Measurements from ENCODE around the gene TRAK2.
"Not testable (repeated sequence)": the region's sequence is repeated elsewhere in the genome, so short reads cannot be mapped to it uniquely, and the experiment has no call there.

Gene TRAK2

DNA sequence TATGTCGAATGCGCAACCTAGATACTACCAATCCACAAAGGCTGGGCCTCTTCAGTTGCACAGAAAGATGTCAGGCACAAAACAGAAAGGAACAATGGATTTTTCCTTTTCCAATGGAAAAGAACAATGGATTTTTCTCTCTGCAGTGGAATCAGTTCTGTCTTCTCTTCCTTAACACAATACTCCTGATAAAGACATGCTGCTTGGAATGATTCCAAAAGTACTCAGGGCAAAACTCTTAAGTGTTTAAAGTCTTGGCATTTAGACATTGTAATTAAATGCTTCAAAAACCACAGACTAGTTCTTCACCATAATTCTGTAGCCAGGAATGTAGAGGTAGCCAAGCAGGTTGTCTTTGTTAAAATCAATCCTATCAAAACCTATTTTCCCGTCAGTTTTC, 47.4 kb downstream of the TRAK2 start:
- Histone ChIP-seq H3K36me3 (peaks cover 11% of the 10 kb centered on the region; the same call in 1 of the 2 replicates), H3K4me3 (no peak overlapping the region), H3K27me3 (no peaks in the 10 kb centered on the region), H3K4me1 (no peaks in the 10 kb centered on the region), H3K9me3 (no peaks in the 10 kb centered on the region), H3K9ac (no peak overlapping the region), H3K4me2 (no peak overlapping the region), H3K27ac (no peak overlapping the region), H4K20me1 (no peaks in the 10 kb centered on the region)
- no peak for TF ChIP-seq Cebpa-rat (IDR thresholded peaks at IDR 0.05)

DNA sequence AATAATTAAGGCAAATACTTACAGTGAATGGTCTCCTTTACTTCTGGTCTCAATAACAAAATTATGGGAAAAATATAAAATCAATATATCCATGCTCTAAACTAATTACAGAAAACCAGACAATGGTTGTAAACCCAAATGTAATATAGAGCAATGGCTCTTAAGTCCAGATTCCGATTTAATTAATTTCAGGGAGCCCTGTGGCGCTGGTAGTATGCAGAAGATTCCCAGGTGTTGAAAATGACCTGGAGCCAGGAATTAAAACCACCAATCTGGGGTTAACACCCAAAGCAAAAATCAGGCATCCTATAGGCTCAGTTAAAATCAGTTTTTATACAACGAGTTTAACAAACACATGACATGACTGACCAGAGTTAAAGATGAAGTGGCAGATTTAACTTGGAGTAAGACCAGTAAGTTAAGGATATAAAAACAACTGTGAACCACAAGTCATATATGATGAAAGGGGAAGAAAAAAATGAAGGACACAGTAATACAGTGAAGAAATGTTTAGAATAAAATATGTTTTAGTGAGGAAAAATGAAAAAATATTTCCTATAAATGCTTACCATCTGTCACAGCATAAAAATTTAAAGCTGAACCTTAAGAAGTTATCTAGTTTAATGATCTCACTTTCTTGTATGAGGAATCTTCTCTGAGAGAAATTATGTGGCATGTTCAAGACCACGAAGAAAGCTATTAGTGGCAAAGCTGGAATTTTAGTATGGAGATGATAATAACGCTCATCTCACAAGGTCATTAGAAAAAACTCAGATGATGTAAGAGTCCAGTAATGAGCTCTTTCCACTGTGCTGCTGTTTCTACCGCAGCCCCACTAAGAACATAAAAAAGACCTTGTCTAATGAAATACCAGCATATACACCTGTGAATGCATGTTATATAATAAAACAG, 48.4 kb downstream of the TRAK2 start:
- no peak overlapping the region for H3K9ac ChIP-seq
- H3K27ac ChIP-seq, result no peak overlapping the region
- H3K4me2 ChIP-seq, result no peak overlapping the region
- H3K36me3 ChIP-seq, result peaks cover 15% of the 10 kb centered on the region
- H3K4me1 ChIP-seq, result no peaks in the 10 kb centered on the region
- no peaks in the 10 kb centered on the region for H4K20me1 ChIP-seq
- no peak overlapping the region for H3K4me3 ChIP-seq
- no peak for TF ChIP-seq Cebpa-rat (IDR thresholded peaks at IDR 0.05)
- no peaks in the 10 kb centered on the region for H3K27me3 ChIP-seq
- no peaks in the 10 kb centered on the region for H3K9me3 ChIP-seq

DNA sequence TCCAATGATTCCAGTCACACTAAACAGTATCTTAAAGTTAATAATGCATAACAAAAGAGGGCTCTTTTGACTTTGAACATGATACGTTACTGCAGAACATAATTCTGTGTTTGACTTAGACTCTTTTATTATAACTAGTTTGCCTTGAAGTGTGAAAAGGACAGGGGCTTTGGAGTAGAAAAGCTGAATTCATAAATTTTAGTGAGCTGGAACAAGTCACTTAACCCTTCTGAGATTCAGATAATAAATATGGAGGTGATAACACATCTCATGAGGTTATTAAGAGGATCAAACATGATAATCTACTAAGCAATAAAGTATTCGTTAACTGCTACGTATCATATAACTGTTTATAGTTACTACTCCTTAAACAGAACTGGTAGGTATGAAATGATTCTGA, 49.4 kb downstream of the TRAK2 start:
- no peaks in the 10 kb centered on the region for H3K4me1 ChIP-seq
- no peak overlapping the region for H3K4me2 ChIP-seq
- no peak overlapping the region for H3K9ac ChIP-seq
- H3K36me3 ChIP-seq, result peaks cover 26% of the 10 kb centered on the region
- H3K27me3 ChIP-seq, result no peaks in the 10 kb centered on the region
- no peak overlapping the region for H3K27ac ChIP-seq
- no peaks in the 10 kb centered on the region for H4K20me1 ChIP-seq
- no peak for TF ChIP-seq Cebpa-rat (IDR thresholded peaks at IDR 0.05)
- H3K4me3 ChIP-seq, result no peak overlapping the region
- H3K9me3 ChIP-seq, result no peaks in the 10 kb centered on the region

DNA sequence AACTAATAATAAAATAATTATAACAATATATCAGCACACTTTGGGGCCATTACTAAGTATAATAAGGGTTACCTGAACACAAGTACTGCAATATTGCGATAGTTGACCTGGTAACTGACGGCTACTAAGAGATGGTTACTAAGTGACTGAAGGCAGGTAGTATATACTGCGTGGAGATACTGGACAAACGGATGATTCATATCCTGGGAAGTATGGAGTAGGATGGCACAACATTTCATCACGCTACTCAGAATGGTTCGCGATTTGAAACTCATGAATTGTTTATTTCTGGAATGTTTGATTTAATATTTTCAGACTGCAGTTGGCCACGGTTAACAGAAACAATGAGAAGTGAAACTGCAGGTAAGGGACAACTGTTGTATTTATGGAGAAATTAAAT, 54.7 kb downstream of the TRAK2 start:
- Histone ChIP-seq H3K36me3 (peaks cover 72% of the 10 kb centered on the region), H3K4me1 (no peaks in the 10 kb centered on the region), H3K4me3 (no peak overlapping the region), H3K9me3 (no peaks in the 10 kb centered on the region), H3K4me2 (no peak overlapping the region), H3K27ac (no peak overlapping the region), H3K27me3 (no peaks in the 10 kb centered on the region), H3K9ac (no peak overlapping the region), H4K20me1 (no peaks in the 10 kb centered on the region)
- TF ChIP-seq Cebpa-rat (IDR thresholded peaks at IDR 0.05), result no peak

DNA sequence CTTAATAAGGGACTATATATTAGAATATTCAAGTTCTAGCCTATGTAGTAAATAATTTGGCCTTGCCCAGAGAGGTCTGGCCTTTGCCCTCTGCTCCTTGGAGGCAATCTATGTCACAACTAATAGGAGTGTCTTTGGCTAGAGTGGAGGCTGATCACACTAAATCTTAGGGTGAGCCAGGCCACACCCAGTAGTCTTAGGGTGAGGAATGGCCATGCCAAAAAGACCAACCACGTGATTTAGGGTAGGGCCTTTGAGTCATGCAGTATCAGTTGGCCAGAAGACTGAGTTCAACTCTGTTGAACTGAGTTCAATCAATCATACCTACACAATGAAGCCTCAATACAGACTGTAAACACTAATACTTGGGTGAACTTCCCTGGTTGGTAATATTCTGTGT, 68.1 kb downstream of the TRAK2 start:
- Histone ChIP-seq H3K4me3 (no peak overlapping the region), H3K27ac (no peak overlapping the region), H3K4me1 (no peaks in the 10 kb centered on the region), H3K36me3 (peaks cover 53% of the 10 kb centered on the region), H3K4me2 (no peak overlapping the region), H3K27me3 (no peaks in the 10 kb centered on the region), H3K9ac (no peak overlapping the region), H3K9me3 (peaks cover 13% of the 10 kb centered on the region), H4K20me1 (no peaks in the 10 kb centered on the region)
- no peak for TF ChIP-seq Cebpa-rat (IDR thresholded peaks at IDR 0.05)

DNA sequence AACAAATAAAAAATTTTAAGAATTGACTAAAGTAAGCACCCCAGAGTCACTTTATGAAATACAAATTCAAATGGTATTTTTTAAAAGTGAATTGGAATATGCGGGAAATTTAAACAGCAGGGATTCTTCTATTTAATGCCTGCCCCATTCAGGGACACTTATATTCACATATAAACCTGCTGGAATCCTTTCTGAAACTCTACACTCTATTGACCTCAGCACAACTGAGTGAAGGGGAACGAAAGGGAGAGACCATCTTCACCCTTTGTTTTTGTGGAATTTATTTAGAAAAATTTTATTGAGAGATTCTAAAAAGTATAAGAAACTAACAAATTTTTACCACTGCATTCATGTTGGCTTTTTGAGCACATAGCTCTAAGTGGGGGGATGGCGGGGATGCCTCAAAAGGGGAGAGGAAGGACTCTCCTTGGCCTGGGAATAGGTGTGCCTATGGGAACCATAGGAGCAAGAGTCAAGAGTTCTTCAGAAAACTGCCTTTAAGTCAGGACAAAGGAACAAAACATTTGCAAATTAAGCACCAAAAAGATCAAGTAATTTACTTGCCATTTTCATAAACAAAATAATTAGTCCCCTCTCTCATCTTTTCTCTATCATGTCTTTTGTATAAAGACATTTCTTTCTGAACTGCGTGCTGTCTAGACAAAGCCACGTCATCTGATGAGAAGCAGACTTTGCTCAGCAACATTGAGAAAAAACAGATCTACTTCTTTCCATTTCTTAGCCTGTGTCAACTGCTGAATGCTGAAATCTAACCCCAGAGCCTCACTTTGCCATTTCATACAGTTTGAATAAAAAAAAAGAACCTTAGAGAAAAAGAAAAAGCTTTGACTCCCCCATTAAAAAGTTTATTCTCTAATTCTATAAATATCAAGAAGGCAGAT, 72.5 kb downstream of the TRAK2 start:
- Histone ChIP-seq H3K4me2 (no peak overlapping the region), H3K27ac (no peak overlapping the region), H3K9me3 (peaks cover 28% of the 10 kb centered on the region), H3K36me3 (peaks cover 32% of the 10 kb centered on the region), H3K27me3 (no peaks in the 10 kb centered on the region), H4K20me1 (no peaks in the 10 kb centered on the region), H3K4me1 (no peaks in the 10 kb centered on the region), H3K4me3 (no peak overlapping the region), H3K9ac (no peak overlapping the region)
- no peak for TF ChIP-seq Cebpa-rat (IDR thresholded peaks at IDR 0.05)

DNA sequence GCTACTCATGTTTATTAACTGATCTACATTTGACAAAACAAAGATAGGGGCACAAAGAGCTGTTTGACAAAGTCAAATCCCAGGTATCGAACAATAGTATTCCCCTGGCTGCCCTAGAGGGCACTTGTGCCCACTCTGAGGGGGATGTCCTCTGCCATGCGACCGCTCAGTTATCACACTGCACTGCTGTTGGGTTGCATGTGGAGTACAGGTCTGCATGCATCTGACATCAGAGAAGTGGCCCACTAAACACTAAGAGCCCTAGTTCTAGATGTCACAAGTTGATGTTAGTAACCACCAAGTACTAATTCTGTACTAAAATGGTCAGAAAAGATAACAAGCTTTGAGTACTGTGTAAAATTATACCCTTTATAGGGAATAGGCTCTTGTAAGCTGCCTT, 74.0 kb downstream of the TRAK2 start:
- Histone ChIP-seq H3K4me2 (no peak overlapping the region), H3K36me3 (peaks cover 23% of the 10 kb centered on the region), H4K20me1 (no peaks in the 10 kb centered on the region), H3K9me3 (peaks cover 28% of the 10 kb centered on the region), H3K9ac (no peak overlapping the region), H3K27ac (no peak overlapping the region), H3K27me3 (no peaks in the 10 kb centered on the region), H3K4me1 (no peaks in the 10 kb centered on the region), H3K4me3 (no peak overlapping the region)
- TF ChIP-seq Cebpa-rat (IDR thresholded peaks at IDR 0.05), result no peak

DNA sequence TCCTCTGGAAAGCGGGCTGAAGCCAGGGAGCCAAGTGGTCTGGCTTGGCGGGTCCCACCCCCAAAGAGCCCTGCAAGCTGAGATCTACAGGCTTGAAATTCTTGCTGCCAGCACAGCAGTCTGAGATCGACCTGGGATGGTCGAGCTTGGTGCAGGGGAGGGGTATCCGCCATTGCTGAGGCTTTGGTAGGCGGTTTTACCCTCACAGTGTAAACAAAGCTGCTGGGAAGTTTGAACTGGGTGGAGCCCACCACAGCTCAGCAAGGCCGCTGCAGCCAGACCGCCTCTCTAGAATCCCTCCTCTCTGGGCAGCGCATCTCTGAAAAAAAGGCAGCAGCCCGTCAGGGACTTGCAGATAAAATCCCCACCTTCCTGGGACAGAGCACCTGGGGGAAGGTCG, 81.5 kb downstream of the TRAK2 start:
- H3K9me3 ChIP-seq, result peaks cover 47% of the 10 kb centered on the region
- H3K27ac ChIP-seq, result no peak overlapping the region
- no peak overlapping the region for H3K4me2 ChIP-seq
- no peak overlapping the region for H3K9ac ChIP-seq
- TF ChIP-seq Cebpa-rat (IDR thresholded peaks at IDR 0.05), result no peak
- no peaks in the 10 kb centered on the region for H4K20me1 ChIP-seq
- peaks cover 16% of the 10 kb centered on the region for H3K36me3 ChIP-seq
- H3K27me3 ChIP-seq, result no peaks in the 10 kb centered on the region
- peaks cover 6% of the 10 kb centered on the region for H3K4me1 ChIP-seq
- no peak overlapping the region for H3K4me3 ChIP-seq

DNA sequence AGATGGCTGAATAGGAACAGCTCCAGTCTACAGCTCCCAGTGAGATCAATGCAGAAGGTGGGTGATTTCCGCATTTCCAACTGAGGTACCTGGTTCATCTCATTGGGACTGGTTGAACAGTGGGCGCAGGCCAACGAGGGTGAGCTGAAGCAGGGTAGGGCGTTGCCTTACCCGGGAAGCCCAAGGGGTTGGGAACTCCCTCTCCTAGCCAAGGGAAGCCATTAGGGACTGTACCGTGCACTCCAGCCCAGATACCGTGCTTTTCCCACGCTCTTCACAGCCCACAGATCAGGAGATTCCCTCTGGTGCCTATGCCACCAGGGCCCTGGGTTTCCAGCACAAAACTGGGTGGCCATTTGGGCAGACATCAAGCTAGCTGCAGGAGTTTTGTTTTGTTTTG, 81.9 kb downstream of the TRAK2 start:
- not testable (repeated sequence) for H3K4me3 ChIP-seq, H3K9ac ChIP-seq, H3K4me1 ChIP-seq, H3K4me2 ChIP-seq, H3K27me3 ChIP-seq, H4K20me1 ChIP-seq, H3K27ac ChIP-seq
- Histone ChIP-seq H3K9me3 (peaks cover 43% of the 10 kb centered on the region), H3K36me3 (peaks cover 16% of the 10 kb centered on the region)

DNA sequence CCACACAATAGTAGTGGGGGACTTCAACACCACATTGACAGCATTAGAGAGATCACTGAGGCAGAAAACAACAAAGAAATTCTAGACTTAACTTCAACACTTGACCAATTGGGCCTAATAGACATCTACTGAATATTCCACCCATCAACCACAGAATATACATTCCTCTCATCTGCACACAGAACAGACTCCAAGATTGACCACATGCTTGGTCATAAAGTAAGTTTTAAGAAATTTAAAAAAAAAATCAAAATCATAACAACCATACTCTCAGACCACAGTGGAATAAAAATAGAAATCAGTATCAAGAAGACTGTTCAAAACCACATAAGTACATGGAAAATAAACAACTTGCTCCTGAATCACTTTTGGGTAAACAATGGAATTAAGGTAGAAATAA, 85.1 kb downstream of the TRAK2 start:
- peaks cover 33% of the 10 kb centered on the region for H3K36me3 ChIP-seq
- no peaks in the 10 kb centered on the region for H3K27me3 ChIP-seq
- H4K20me1 ChIP-seq, result no peaks in the 10 kb centered on the region
- H3K4me1 ChIP-seq, result peaks cover 6% of the 10 kb centered on the region
- TF ChIP-seq Cebpa-rat (IDR thresholded peaks at IDR 0.05), result no peak
- H3K27ac ChIP-seq, result no peak overlapping the region
- H3K9ac ChIP-seq, result no peak overlapping the region
- no peak overlapping the region for H3K4me3 ChIP-seq
- no peak overlapping the region for H3K4me2 ChIP-seq
- H3K9me3 ChIP-seq, result peaks cover 49% of the 10 kb centered on the region

Measured in BLaER1 (cell line).